MM.1S (cell line): ENCODE results near the gene PCLO.

Source experiments
- DNase-seq: peaks from one replicate; pipeline ENCODE4 v3.0.0-alpha.2; 2015
- H2AFZ ChIP-seq: fragments of 300-600 bp; sonication (generic); 2 replicates; pipeline ENCODE4 v1.6.0; 2016; ENCODE audit warnings: antibody characterized with exemption, low read length
- H3F3A ChIP-seq: fragments of 300-600 bp; sonication (generic); 2 replicates; pipeline ENCODE4 v1.6.1; 2016; ENCODE audit warnings: mild to moderate bottlenecking, antibody characterized with exemption, low read length, moderate library complexity, mixed read lengths; ENCODE audit not compliant: insufficient read depth
- H3K27ac ChIP-seq: fragments of 300-600 bp; sonication (generic); 2 replicates; pipeline ENCODE4 v1.5.1; 2016; ENCODE audit warnings: mild to moderate bottlenecking, low read length
- H3K27me3 ChIP-seq: fragments of 300-600 bp; sonication (generic); replicated peaks from 2 replicates; pipeline ENCODE4 v1.6.0; 2016; ENCODE audit warnings: low read length; ENCODE audit not compliant: insufficient read depth
- H3K36me3 ChIP-seq: fragments of 300-600 bp; sonication (generic); replicated peaks from 2 replicates; pipeline ENCODE4 v1.6.1; 2016; ENCODE audit warnings: mild to moderate bottlenecking, low read length, mixed read lengths; ENCODE audit not compliant: insufficient read depth
- H3K4me1 ChIP-seq: fragments of 300-600 bp; sonication (generic); 2 replicates; pipeline ENCODE4 v1.6.1; 2016; ENCODE audit warnings: low read length, mixed read lengths
- H3K4me2 ChIP-seq: fragments of 300-600 bp; sonication (generic); 2 replicates; pipeline ENCODE4 v1.6.0; 2016; ENCODE audit warnings: low read depth, low read length
- H3K4me3 ChIP-seq: fragments of 300-600 bp; sonication (generic); 2 replicates; pipeline ENCODE4 v1.5.1; 2016; ENCODE audit warnings: low read length, mixed read lengths
- H3K79me2 ChIP-seq: fragments of 300-600 bp; sonication (generic); 2 replicates; pipeline ENCODE4 v1.6.1; 2016; ENCODE audit warnings: mixed run types, low read length, mixed read lengths
- H3K9ac ChIP-seq: fragments of 300-600 bp; sonication (generic); 2 replicates; pipeline ENCODE4 v1.6.1; 2016; ENCODE audit warnings: low read length, mixed read lengths
- H3K9me2 ChIP-seq: fragments of 300-600 bp; sonication (generic); replicated peaks from 2 replicates; pipeline ENCODE4 v1.6.1; 2016; ENCODE audit warnings: mild to moderate bottlenecking, low read length, mixed read lengths; ENCODE audit not compliant: insufficient read depth
- H3K9me3 ChIP-seq: fragments of 300-600 bp; sonication (generic); replicated peaks from 2 replicates; pipeline ENCODE4 v1.6.1; 2016; ENCODE audit warnings: mild to moderate bottlenecking, low read length, mixed read lengths; ENCODE audit not compliant: insufficient read depth
- H4K20me1 ChIP-seq: fragments of 300-600 bp; sonication (generic); 2 replicates; pipeline ENCODE4 v1.6.1; 2016; ENCODE audit warnings: mild to moderate bottlenecking, low read length, moderate library complexity, mixed read lengths; ENCODE audit not compliant: insufficient read depth
- EZH2 ChIP-seq: fragments of 300-600 bp; sonication (generic); optimal IDR thresholded peaks from 2 replicates; pipeline ENCODE3; 2017; ENCODE audit warnings: low read depth, mild to moderate bottlenecking, antibody characterized with exemption, low read length, mixed read lengths
- EZH2phosphoT487 ChIP-seq: fragments of 300-600 bp; sonication (generic); IDR thresholded peaks from 2 replicates; pipeline ENCODE4 v1.6.1; 2018; ENCODE audit warnings: antibody characterized with exemption, low read length
- TF ChIP-seq, protein P1 (sequence below): fragments of 300-600 bp; sonication (generic); IDR thresholded peaks from 2 replicates; pipeline ENCODE4 v1.5.1; 2016; ENCODE audit warnings: antibody characterized with exemption, low read length, mixed read lengths

PCLO gene

DNA sequence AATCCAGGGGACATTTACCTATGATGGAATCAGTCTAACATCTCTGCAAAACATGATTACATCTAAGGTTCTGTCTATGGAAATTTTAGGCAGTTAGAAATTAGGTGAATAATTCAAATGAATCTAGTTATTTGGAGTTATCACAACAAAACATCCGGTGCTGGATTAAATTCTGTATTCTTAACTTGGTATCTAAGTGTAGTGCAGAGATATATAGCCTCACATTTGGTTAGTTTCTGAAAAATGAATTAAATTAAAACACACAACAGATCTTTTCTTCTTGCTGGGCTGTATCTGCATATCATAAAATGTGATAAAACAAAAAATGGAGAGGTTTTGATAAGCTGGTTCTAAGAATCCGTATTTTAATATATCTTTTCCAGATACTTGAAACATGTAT, 354.1 kb downstream of the PCLO start:
- no peak overlapping the region for H3K27ac ChIP-seq
- no peak overlapping the region for H3K9ac ChIP-seq
- no peak overlapping the region for H2AFZ ChIP-seq
- DNase-seq = no peak
- no peak overlapping the region for H3K4me3 ChIP-seq
- no peaks in the 10 kb centered on the region for H3K9me2 ChIP-seq
- H3K9me3 ChIP-seq = no peaks in the 10 kb centered on the region
- TF ChIP-seq, protein P1, sequence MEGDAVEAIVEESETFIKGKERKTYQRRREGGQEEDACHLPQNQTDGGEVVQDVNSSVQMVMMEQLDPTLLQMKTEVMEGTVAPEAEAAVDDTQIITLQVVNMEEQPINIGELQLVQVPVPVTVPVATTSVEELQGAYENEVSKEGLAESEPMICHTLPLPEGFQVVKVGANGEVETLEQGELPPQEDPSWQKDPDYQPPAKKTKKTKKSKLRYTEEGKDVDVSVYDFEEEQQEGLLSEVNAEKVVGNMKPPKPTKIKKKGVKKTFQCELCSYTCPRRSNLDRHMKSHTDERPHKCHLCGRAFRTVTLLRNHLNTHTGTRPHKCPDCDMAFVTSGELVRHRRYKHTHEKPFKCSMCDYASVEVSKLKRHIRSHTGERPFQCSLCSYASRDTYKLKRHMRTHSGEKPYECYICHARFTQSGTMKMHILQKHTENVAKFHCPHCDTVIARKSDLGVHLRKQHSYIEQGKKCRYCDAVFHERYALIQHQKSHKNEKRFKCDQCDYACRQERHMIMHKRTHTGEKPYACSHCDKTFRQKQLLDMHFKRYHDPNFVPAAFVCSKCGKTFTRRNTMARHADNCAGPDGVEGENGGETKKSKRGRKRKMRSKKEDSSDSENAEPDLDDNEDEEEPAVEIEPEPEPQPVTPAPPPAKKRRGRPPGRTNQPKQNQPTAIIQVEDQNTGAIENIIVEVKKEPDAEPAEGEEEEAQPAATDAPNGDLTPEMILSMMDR = no peak
- TF ChIP-seq EZH2phosphoT487 (no peak), EZH2 (no peak)
- no peaks in the 10 kb centered on the region for H3K4me1 ChIP-seq
- no peaks in the 10 kb centered on the region for H3K36me3 ChIP-seq
- no peaks in the 10 kb centered on the region for H4K20me1 ChIP-seq
- H3K4me2 ChIP-seq = no peak overlapping the region
- no peaks in the 10 kb centered on the region for H3F3A ChIP-seq
- no peaks in the 10 kb centered on the region for H3K27me3 ChIP-seq
- H3K79me2 ChIP-seq = no peaks in the 10 kb centered on the region

- no peaks in the 10 kb centered on the region for H3K79me2 ChIP-seq
- H4K20me1 ChIP-seq = no peaks in the 10 kb centered on the region
- H3K9ac ChIP-seq = no peak overlapping the region
- no peaks in the 10 kb centered on the region for H3K36me3 ChIP-seq
- H3K9me3 ChIP-seq = no peaks in the 10 kb centered on the region
- H3K4me2 ChIP-seq = no peak overlapping the region
- H3K4me1 ChIP-seq = no peaks in the 10 kb centered on the region
- H3K4me3 ChIP-seq = no peak overlapping the region
- H2AFZ ChIP-seq = no peak overlapping the region
- DNase-seq = no peak
- no peaks in the 10 kb centered on the region for H3K27me3 ChIP-seq
- H3F3A ChIP-seq = no peaks in the 10 kb centered on the region
- TF ChIP-seq EZH2 (no peak), EZH2phosphoT487 (no peak)
- TF ChIP-seq, protein P1 = no peak
- no peaks in the 10 kb centered on the region for H3K9me2 ChIP-seq
- H3K27ac ChIP-seq = no peak overlapping the region
Measured at GRCh38 chr7:82805527-82805960, 357.1 kb downstream of the PCLO start.

DNA sequence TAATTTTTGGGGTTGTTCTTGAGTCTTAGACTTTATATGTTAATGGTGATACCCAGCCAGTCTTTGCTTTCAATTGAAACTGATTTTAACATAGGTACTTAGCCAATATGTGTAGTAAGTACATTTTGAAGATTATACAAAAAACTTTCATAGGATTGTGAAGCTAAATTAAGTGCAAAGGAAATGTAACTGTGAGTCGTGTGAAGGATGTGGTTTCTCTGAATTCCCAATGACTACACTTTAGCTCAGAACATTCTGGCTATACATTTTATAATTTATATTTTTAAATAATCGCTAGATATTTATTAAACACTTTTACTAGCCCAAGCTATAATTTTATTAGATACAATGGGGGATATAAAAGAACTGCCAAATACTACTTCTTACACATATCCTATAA, 359.3 kb downstream of the PCLO start:
- H4K20me1 ChIP-seq = no peaks in the 10 kb centered on the region
- H3K4me3 ChIP-seq = no peak overlapping the region
- H3K9me3 ChIP-seq = no peaks in the 10 kb centered on the region
- H3K4me1 ChIP-seq = no peaks in the 10 kb centered on the region
- no peaks in the 10 kb centered on the region for H3F3A ChIP-seq
- H3K4me2 ChIP-seq = no peak overlapping the region
- TF ChIP-seq, protein P1 = no peak
- TF ChIP-seq EZH2 (no peak), EZH2phosphoT487 (no peak)
- no peaks in the 10 kb centered on the region for H3K36me3 ChIP-seq
- H2AFZ ChIP-seq = no peak overlapping the region
- H3K79me2 ChIP-seq = no peaks in the 10 kb centered on the region
- H3K27ac ChIP-seq = no peak overlapping the region
- H3K9ac ChIP-seq = no peak overlapping the region
- no peak for DNase-seq
- H3K27me3 ChIP-seq = no peaks in the 10 kb centered on the region
- no peaks in the 10 kb centered on the region for H3K9me2 ChIP-seq
